HepG2 (cell line): ENCODE measurements around the gene SURF1. TPM values are rescaled to one million over a fixed set of nuclear protein-coding genes. Genes with fewer than 3 reads are reported as not detected.

Experiments used
- AFF4 ChIP-seq: sonication (generic); formaldehyde crosslinking; IDR thresholded peaks from 2 replicates; pipeline ENCODE4 v1.4.0; 2020; ENCODE audit warnings: missing genetic modification reagents
- ATAD3A ChIP-seq: sonication (generic); formaldehyde crosslinking; IDR thresholded peaks from 2 replicates; pipeline ENCODE4 v1.4.0; 2020; ENCODE audit warnings: missing genetic modification reagents
- BATF2 ChIP-seq: sonication (generic); formaldehyde crosslinking; IDR thresholded peaks from 2 replicates; pipeline ENCODE4 v1.8.0; 2022; ENCODE audit warnings: mild to moderate bottlenecking, missing genetic modification reagents, moderate library complexity
- CEBPB ChIP-seq: IDR thresholded peaks from 2 replicates; pipeline ENCODE4 v1.6.1; 2011; ENCODE audit warnings: low read depth, low read length, improper control_type of control experiment, borderline replicate concordance
- HOXD1 ChIP-seq: sonication (generic); formaldehyde crosslinking; IDR thresholded peaks from 2 replicates; pipeline ENCODE4 v1.5.0; 2020; ENCODE audit warnings: missing genetic modification reagents
- JDP2 ChIP-seq: sonication (generic); formaldehyde crosslinking; IDR thresholded peaks from 2 replicates; pipeline ENCODE4 v1.8.1; 2022; ENCODE audit warnings: missing genetic modification reagents, borderline replicate concordance
- MIER3 ChIP-seq: IDR thresholded peaks from 2 replicates; pipeline ENCODE4 v1.6.1; 2016; ENCODE audit warnings: missing compliant biosample characterization, borderline replicate concordance
- NFE2 ChIP-seq: sonication (generic); formaldehyde crosslinking; IDR thresholded peaks from 2 replicates; pipeline ENCODE4 v1.4.0; 2020; ENCODE audit warnings: missing genetic modification reagents
- NFRKB ChIP-seq: fragments of 450-650 bp; IDR thresholded peaks from 2 replicates; pipeline ENCODE4 v1.6.1; 2017
- SIX1 ChIP-seq: sonication (generic); formaldehyde crosslinking; IDR thresholded peaks from 2 replicates; pipeline ENCODE4 v1.4.0; 2020; ENCODE audit warnings: missing genetic modification reagents, borderline replicate concordance
- SRSF4 ChIP-seq: fragments of 200-400 bp; formaldehyde crosslinking; IDR thresholded peaks from one replicate; pipeline ENCODE4 v1.6.1; 2018; ENCODE audit warnings: mild to moderate bottlenecking, low read depth, low read length, moderate library complexity; ENCODE audit not compliant: poor library complexity, severe bottlenecking
- ZBTB14 ChIP-seq: sonication (generic); formaldehyde crosslinking; IDR thresholded peaks from 2 replicates; pipeline ENCODE4 v1.4.0; 2020; ENCODE audit warnings: missing genetic modification reagents
- ZBTB3 ChIP-seq: sonication (generic); formaldehyde crosslinking; IDR thresholded peaks from 2 replicates; pipeline ENCODE4 v1.4.0; 2020; ENCODE audit warnings: low read depth, mild to moderate bottlenecking, moderate library complexity, missing genetic modification reagents, borderline replicate concordance
- ZNF121 ChIP-seq: sonication (generic); formaldehyde crosslinking; IDR thresholded peaks from 2 replicates; pipeline ENCODE4 v1.5.0; 2020; ENCODE audit warnings: mild to moderate bottlenecking, missing genetic modification reagents
- ZNF180 ChIP-seq: sonication (generic); formaldehyde crosslinking; IDR thresholded peaks from 2 replicates; pipeline ENCODE4 v1.4.0; 2020; ENCODE audit warnings: low read depth, missing genetic modification reagents, borderline replicate concordance
- ZNF282 ChIP-seq: fragments of 450-650 bp; IDR thresholded peaks from 2 replicates; pipeline ENCODE4 v1.6.1; 2018; ENCODE audit not compliant: partially characterized antibody
- ZNF431 ChIP-seq: sonication (generic); formaldehyde crosslinking; IDR thresholded peaks from 2 replicates; pipeline ENCODE4 v1.9.0; 2022; ENCODE audit warnings: missing genetic modification reagents, low read depth, mild to moderate bottlenecking, borderline replicate concordance
- ZNF446 ChIP-seq: sonication (generic); formaldehyde crosslinking; IDR thresholded peaks from 2 replicates; pipeline ENCODE4 v1.5.0; 2020; ENCODE audit warnings: mild to moderate bottlenecking, missing genetic modification reagents
- ZNF709 ChIP-seq: sonication (generic); formaldehyde crosslinking; IDR thresholded peaks from 2 replicates; pipeline ENCODE4 v1.5.0; 2020; ENCODE audit warnings: mild to moderate bottlenecking, missing genetic modification reagents
- ZNF747 ChIP-seq: sonication (generic); formaldehyde crosslinking; IDR thresholded peaks from 2 replicates; pipeline ENCODE4 v1.8.1; 2023; ENCODE audit warnings: missing genetic modification reagents, mild to moderate bottlenecking, borderline replicate concordance
- ZUFSP ChIP-seq: sonication (generic); formaldehyde crosslinking; IDR thresholded peaks from 2 replicates; pipeline ENCODE4 v1.9.0; 2021; ENCODE audit warnings: missing genetic modification reagents, mild to moderate bottlenecking, borderline replicate concordance
- polyA plus RNA-seq, 8 experiments: library from polyadenylated mRNA; depleted of rRNA in 3 of 8; stranded (reverse) in 7 of 8; unstranded in 1 of 8; fragments of >200 nt; fragmentation: Illumina TruSeq in 4 of 8; extraction: Trizol in 4 of 8; gene quantifications; 2 replicates each; pipeline versions ENCODE4 v1.2.1 to v1.2.3, GENCODE V29; 2011 to 2016; ENCODE audit warnings: low read depth in 4 of 8, missing spikeins in 1 of 8, mixed read lengths in 1 of 8; ENCODE audit not compliant: insufficient read depth in 1 of 8
- total RNA-seq, 5 experiments: library from RNA; depleted of rRNA; stranded (reverse); fragments of >200 nt; fragmentation: Illumina TruSeq; extraction: Trizol; gene quantifications; 2 replicates each; pipeline ENCODE4 v1.2.3, GENCODE V29; 2016; ENCODE audit warnings: low read depth in 1 of 5

Gene SURF1
- total and polyA plus RNA-seq, 2 of the 13 experiments (the other 11 are each of a cell fraction or from before 2014, with no cell fraction given), result 17.8 to 40.7 TPM

GRCh38 chr9:133347985-133348717 lies 8.1 kb downstream of the SURF1 start, which contains the start of the genes MED22 and RPL7A (continued):
- no peak for TF ChIP-seq SRSF4
- TF ChIP-seq ZNF282, result no peak
- TF ChIP-seq ZNF180, result no peak
- TF ChIP-seq HOXD1 (CRISPR knock-in tag), result peak; percentile 48; the same call in 1 of the 2 replicates
- peak; percentile 79; the same call in 1 of the 2 replicates for TF ChIP-seq ZNF747 (CRISPR knock-in tag)
- TF ChIP-seq ZNF121, result 0 out of 2 replicates have a peak, but pooled peaks have one; percentile 23
- TF ChIP-seq ZBTB3 (CRISPR knock-in tag), result no peak; the same call in 1 of the 2 replicates
- peak; percentile 38 for TF ChIP-seq ZNF431 (CRISPR knock-in tag)
- peak; percentile 80; the same call in 1 of the 2 replicates for TF ChIP-seq MIER3 (CRISPR knock-in tag)
- TF ChIP-seq SIX1 (CRISPR knock-in tag), result no peak; the same call in 1 of the 2 replicates
- TF ChIP-seq NFE2, result no peak
- TF ChIP-seq AFF4 (CRISPR knock-in tag), result no peak
- no peak for TF ChIP-seq ZBTB14
- TF ChIP-seq ATAD3A, result no peak
- TF ChIP-seq ZUFSP (CRISPR knock-in tag), result no peak
- TF ChIP-seq ZNF446, result no peak; the same call in 1 of the 2 replicates
- TF ChIP-seq BATF2, result peak; percentile 50; the same call in 1 of the 2 replicates
- peak; percentile 66; the same call in 1 of the 2 replicates for TF ChIP-seq NFRKB
- TF ChIP-seq ZNF709 (CRISPR knock-in tag), result peak; percentile 45; the same call in 1 of the 2 replicates
- TF ChIP-seq CEBPB, result no peak
- TF ChIP-seq JDP2 (CRISPR knock-in tag), result no peak
